HepG2 (cell line): Measurements from ENCODE around the gene PPIL3. TPM values are rescaled to one million over a fixed set of nuclear protein-coding genes. Genes with fewer than 3 reads are reported as not detected.

Experiments
- CBX5 ChIP-seq: sonication (generic); formaldehyde crosslinking; IDR thresholded peaks from 2 replicates; pipeline ENCODE4 v1.4.0; 2020; ENCODE audit warnings: missing genetic modification reagents, borderline replicate concordance
- FOXJ3 ChIP-seq: sonication (generic); formaldehyde crosslinking; IDR thresholded peaks from 2 replicates; pipeline ENCODE4 v1.4.0; 2020; ENCODE audit warnings: missing genetic modification reagents, mild to moderate bottlenecking, borderline replicate concordance
- HES4 ChIP-seq: sonication (generic); formaldehyde crosslinking; IDR thresholded peaks from 2 replicates; pipeline ENCODE4 v1.9.0; 2021; ENCODE audit warnings: mild to moderate bottlenecking, missing genetic modification reagents, borderline replicate concordance
- HNF4G ChIP-seq, 2 experiments: sonication (generic) in 1 of 2; formaldehyde crosslinking in 1 of 2; IDR thresholded peaks; 2 replicates each; pipeline versions ENCODE4 v1.4.0 to v1.6.1; 2011 to 2020; ENCODE audit warnings: borderline replicate concordance in 2 of 2, low read depth in 2 of 2, mild to moderate bottlenecking in 2 of 2, low read length in 1 of 2, missing genetic modification reagents in 1 of 2, moderate library complexity in 1 of 2
- MIER3 ChIP-seq: IDR thresholded peaks from 2 replicates; pipeline ENCODE4 v1.6.1; 2016; ENCODE audit warnings: missing compliant biosample characterization, borderline replicate concordance
- PRDM10 ChIP-seq: sonication (generic); formaldehyde crosslinking; IDR thresholded peaks from 2 replicates; pipeline ENCODE4 v1.4.0; 2020; ENCODE audit warnings: low read depth, missing genetic modification reagents
- STAT5B ChIP-seq: sonication (generic); formaldehyde crosslinking; IDR thresholded peaks from 2 replicates; pipeline ENCODE4 v1.4.0; 2020; ENCODE audit warnings: missing genetic modification reagents
- polyA plus RNA-seq, 8 experiments: library from polyadenylated mRNA; depleted of rRNA in 3 of 8; stranded (reverse) in 7 of 8; unstranded in 1 of 8; fragments of >200 nt; fragmentation: Illumina TruSeq in 4 of 8; extraction: Trizol in 4 of 8; gene quantifications; 2 replicates each; pipeline versions ENCODE4 v1.2.1 to v1.2.3, GENCODE V29; 2011 to 2016; ENCODE audit warnings: low read depth in 4 of 8, missing spikeins in 1 of 8, mixed read lengths in 1 of 8; ENCODE audit not compliant: insufficient read depth in 1 of 8
- total RNA-seq, 5 experiments: library from RNA; depleted of rRNA; stranded (reverse); fragments of >200 nt; fragmentation: Illumina TruSeq; extraction: Trizol; gene quantifications; 2 replicates each; pipeline ENCODE4 v1.2.3, GENCODE V29; 2016; ENCODE audit warnings: low read depth in 1 of 5

The PPIL3 gene
- total and polyA plus RNA-seq, 2 of the 13 experiments (the other 11 are each of a cell fraction or from before 2014, with no cell fraction given): 98.7 to 107 TPM

- peak; percentile 92 for TF ChIP-seq PRDM10 (CRISPR knock-in tag)
- TF ChIP-seq MIER3 (CRISPR knock-in tag): peak; percentile 79
- TF ChIP-seq FOXJ3 (CRISPR knock-in tag): peak; percentile 72
- peak; percentile 92; the same call in 1 of the 2 replicates for TF ChIP-seq CBX5 (CRISPR knock-in tag)
- 0 out of 2 replicates have a peak, but pooled peaks have one; percentile 48 for TF ChIP-seq HES4 (CRISPR knock-in tag)
- peak; percentile 19; the same call in 1 of the 2 replicates for TF ChIP-seq HNF4G (IDR thresholded peaks at IDR 0.05; ENCODE audit: borderline replicate concordance, low read depth, low read length)
- 0 out of 2 replicates have a peak, but pooled peaks have one; percentile 6 for TF ChIP-seq HNF4G (CRISPR knock-in tag; IDR thresholded peaks at IDR 0.05; ENCODE audit: borderline replicate concordance, low read depth)
- TF ChIP-seq STAT5B: peak; percentile 41
Measured at GRCh38 chr2:200888704-200889625, at the start of gene PPIL3, which contains the start of gene NIF3L1 (continued).
